Limb (tissue), 2 donors: ENCODE results near the gene ARHGAP26.
A peak's percentile ranks its signal among the peaks of the same experiment; 100 is the strongest.
"Not testable (repeated sequence)": the region's sequence is repeated elsewhere in the genome, so short reads cannot be mapped to it uniquely, and the experiment has no call there.

Source experiments
- DNase-seq, 2 donors: peaks; one replicate each; pipeline ENCODE4 v3.0.0-alpha.2; 2016; ENCODE audit errors: extremely low spot score in 2 of 2

Gene ARHGAP26

GRCh38 chr5:142928999-142929398, 158.8 kb downstream of the ARHGAP26 start:
- not testable (repeated sequence) for DNase-seq

GRCh38 chr5:142929587-142929986, 159.4 kb downstream of the ARHGAP26 start:
- DNase-seq = peak; percentile 36 to 39

- DNase-seq = no peak
Measured at GRCh38 chr5:142930395-142931110, 160.4 kb downstream of the ARHGAP26 start.

GRCh38 chr5:142931896-142932686, 161.9 kb downstream of the ARHGAP26 start:
- no peak for DNase-seq

- DNase-seq = no peak
Measured at GRCh38 chr5:142934051-142934762, 164.0 kb downstream of the ARHGAP26 start.

GRCh38 chr5:142935014-142935413, 164.8 kb downstream of the ARHGAP26 start:
- no peak for DNase-seq

- no peak for DNase-seq
Measured at GRCh38 chr5:142937374-142937773, 167.2 kb downstream of the ARHGAP26 start.

GRCh38 chr5:142938266-142938880, 168.2 kb downstream of the ARHGAP26 start:
- peak in 1 of 2 donors; percentile 33 for DNase-seq

- DNase-seq = no peak
Measured at GRCh38 chr5:142939006-142939405, 168.8 kb downstream of the ARHGAP26 start.

GRCh38 chr5:142939884-142940283, 169.7 kb downstream of the ARHGAP26 start:
- no peak for DNase-seq

- no peak for DNase-seq
Measured at GRCh38 chr5:142941245-142941644, 171.1 kb downstream of the ARHGAP26 start.

- no peak for DNase-seq
Measured at GRCh38 chr5:142942901-142943300, 172.7 kb downstream of the ARHGAP26 start.

- no peak for DNase-seq
Measured at GRCh38 chr5:142944140-142944539, 174.0 kb downstream of the ARHGAP26 start.

GRCh38 chr5:142945321-142945720, 175.1 kb downstream of the ARHGAP26 start:
- DNase-seq = no peak

- DNase-seq = no peak
Measured at GRCh38 chr5:142945845-142946244, 175.7 kb downstream of the ARHGAP26 start.

- no peak for DNase-seq
Measured at GRCh38 chr5:142946547-142947426, 176.6 kb downstream of the ARHGAP26 start.

GRCh38 chr5:142947427-142947709, 177.2 kb downstream of the ARHGAP26 start:
- no peak for DNase-seq

GRCh38 chr5:142952229-142952628, 182.1 kb downstream of the ARHGAP26 start:
- no peak for DNase-seq

- not testable (repeated sequence) for DNase-seq
Measured at GRCh38 chr5:142952871-142953270, 182.7 kb downstream of the ARHGAP26 start.

- DNase-seq = no peak
Measured at GRCh38 chr5:142954455-142954854, 184.3 kb downstream of the ARHGAP26 start.

GRCh38 chr5:142955628-142956027, 185.5 kb downstream of the ARHGAP26 start:
- DNase-seq = no peak
